Testis (tissue), 3 donors: ENCODE results near the gene LCNL1. TPM values are rescaled to one million over a fixed set of nuclear protein-coding genes. Genes with fewer than 3 reads are reported as not detected.
A peak's percentile ranks its signal among the peaks of the same experiment; 100 is the strongest.

Source experiments
- DNase-seq: peaks from one replicate; pipeline ENCODE4 v3.0.0-alpha.2; 2019
- H3K27ac ChIP-seq, 2 donors: fragments of 200-600 bp; sonication (generic); one replicate each; pipeline ENCODE4 v1.5.1; 2019
- H3K27me3 ChIP-seq: fragments of 200-600 bp; sonication (generic); one replicate; pipeline ENCODE4 v1.5.1; 2019
- H3K36me3 ChIP-seq: fragments of 200-600 bp; sonication (generic); one replicate; pipeline ENCODE4 v1.5.1; 2017; ENCODE audit warnings: low read depth; ENCODE audit errors: missing control alignments
- H3K4me1 ChIP-seq: fragments of 200-600 bp; sonication (generic); one replicate; pipeline ENCODE4 v1.5.1; 2019
- H3K4me3 ChIP-seq, 2 donors: fragments of 200-600 bp; sonication (generic); one replicate each; pipeline ENCODE4 v1.5.1; 2017 to 2019
- H3K9me3 ChIP-seq: fragments of 200-600 bp; sonication (generic); one replicate; pipeline ENCODE4 v1.5.1; 2017
- CTCF ChIP-seq, 3 experiments: fragments of 450-650 bp in 2 of 3; fragments of 200-600 bp in 1 of 3; sonication (generic) in 1 of 3; IDR thresholded peaks; one replicate each; pipeline ENCODE4 v1.5.1; 2016 to 2019; ENCODE audit warnings: antibody characterized with exemption in 3 of 3, mild to moderate bottlenecking in 2 of 3, moderate library complexity in 1 of 3
- POLR2A ChIP-seq: fragments of 450-650 bp; IDR thresholded peaks from one replicate; pipeline ENCODE4 v1.6.1; 2017; ENCODE audit warnings: antibody characterized with exemption, mild to moderate bottlenecking, moderate library complexity
- WGBS, 2 donors: methylation state at CpG; one replicate each; pipeline ENCODE4 v1.1.5; 2018; 5-methylcytosine and 5-hydroxymethylcytosine counted together
- intact Hi-C: fragments of 100-400 bp; cut with DNase I; formaldehyde crosslinking; loops from one replicate; pipeline ENCODE4 v1.15.1; 2023; ENCODE audit warnings: low total_unique reads
- polyA plus RNA-seq: library from polyadenylated mRNA; stranded (reverse); fragments of 350-450 nt; fragmentation: Illumina TruSeq; extraction: RNeasy Lipid Tissue Mini Kit (QIAGEN cat#74804); gene quantifications from one replicate; pipeline ENCODE4 v1.2.3, GENCODE V29; 2014; ENCODE audit warnings: low read depth, low replicate concordance; ENCODE audit not compliant: insufficient read depth
- total RNA-seq, 2 donors: library from RNA; depleted of rRNA; stranded (reverse); fragments of >200 nt; gene quantifications; one replicate each; pipeline ENCODE4 v1.2.3, GENCODE V29; 2016

Gene LCNL1
- total and polyA plus RNA-seq, 3 donors from 2014 or later, result 17.5 to 131 (median 59.3) TPM

GRCh38 chr9:136944212-136944518 is 38.6 kb upstream of the LCNL1 start:
- H3K27ac ChIP-seq, result peak overlapping the region; percentile 74 to 87
- intact Hi-C loops, result loop anchor here (5.0 kb wide), 1 partner anchor 137 kb away; the partner anchor contains the start of gene RABL6
- 0% methylated on average over 21 of the region's 45 CpGs; no CpG with 5 or more reads in 1 of the 2 donors for WGBS, 2 donors
- peaks cover 39% of the 10 kb centered on the region for H3K4me1 ChIP-seq
- no peaks in the 10 kb centered on the region for H3K9me3 ChIP-seq
- H3K36me3 ChIP-seq, result no peaks in the 10 kb centered on the region
- H3K27me3 ChIP-seq, result no peaks in the 10 kb centered on the region
- DNase-seq, result no peak
- peak overlapping the region; percentile 85 to 90 for H3K4me3 ChIP-seq
- no peak for TF ChIP-seq CTCF (IDR thresholded peaks at IDR 0.05)

- Histone ChIP-seq H3K4me3 (peak within 1 kb of the TSS; percentile 85 to 90), H3K9me3 (no peaks in the 10 kb centered on the region), H3K27me3 (no peaks in the 10 kb centered on the region), H3K27ac (peak within 1 kb of the TSS; percentile 74 to 87), H3K36me3 (no peaks in the 10 kb centered on the region), H3K4me1 (peaks cover 43% of the 10 kb centered on the region)
- intact Hi-C loops, result loop anchor here (5.0 kb wide), 1 partner anchor 137 kb away; the partner anchor contains the start of gene RABL6
- peak; percentile 100 for TF ChIP-seq CTCF (IDR thresholded peaks at IDR 0.05)
- TF ChIP-seq POLR2A, result no peak
- 6 to 17% methylated on average over 19 to 67 of the region's 74 CpGs for WGBS, 2 donors
- peak; percentile 94 for DNase-seq
Observed at GRCh38 chr9:136944519-136945332, 38.1 kb upstream of the LCNL1 start, which contains the start of the genes C8G and FBXW5. TSS of gene C8G (plus strand) at chr9:136945243. CDS start at chr9:136945321, 78 bp downstream. TSS of gene FBXW5 (minus strand) at chr9:136944738. CDS start at chr9:136944083, 655 bp downstream.

GRCh38 chr9:136945333-136946227 is 37.2 kb upstream of the LCNL1 start:
- no peaks in the 10 kb centered on the region for H3K36me3 ChIP-seq
- WGBS, 2 donors, result 88 to 93% methylated on average over 14 to 30 of the region's 30 CpGs
- intact Hi-C loops, result no loop called here
- H3K4me3 ChIP-seq, result no peak overlapping the region
- DNase-seq, result no peak
- peaks cover 44% of the 10 kb centered on the region for H3K4me1 ChIP-seq
- no peaks in the 10 kb centered on the region for H3K27me3 ChIP-seq
- H3K27ac ChIP-seq, result no peak overlapping the region
- TF ChIP-seq CTCF (IDR thresholded peaks at IDR 0.05), result no peak
- TF ChIP-seq POLR2A, result no peak
- no peaks in the 10 kb centered on the region for H3K9me3 ChIP-seq

DNA sequence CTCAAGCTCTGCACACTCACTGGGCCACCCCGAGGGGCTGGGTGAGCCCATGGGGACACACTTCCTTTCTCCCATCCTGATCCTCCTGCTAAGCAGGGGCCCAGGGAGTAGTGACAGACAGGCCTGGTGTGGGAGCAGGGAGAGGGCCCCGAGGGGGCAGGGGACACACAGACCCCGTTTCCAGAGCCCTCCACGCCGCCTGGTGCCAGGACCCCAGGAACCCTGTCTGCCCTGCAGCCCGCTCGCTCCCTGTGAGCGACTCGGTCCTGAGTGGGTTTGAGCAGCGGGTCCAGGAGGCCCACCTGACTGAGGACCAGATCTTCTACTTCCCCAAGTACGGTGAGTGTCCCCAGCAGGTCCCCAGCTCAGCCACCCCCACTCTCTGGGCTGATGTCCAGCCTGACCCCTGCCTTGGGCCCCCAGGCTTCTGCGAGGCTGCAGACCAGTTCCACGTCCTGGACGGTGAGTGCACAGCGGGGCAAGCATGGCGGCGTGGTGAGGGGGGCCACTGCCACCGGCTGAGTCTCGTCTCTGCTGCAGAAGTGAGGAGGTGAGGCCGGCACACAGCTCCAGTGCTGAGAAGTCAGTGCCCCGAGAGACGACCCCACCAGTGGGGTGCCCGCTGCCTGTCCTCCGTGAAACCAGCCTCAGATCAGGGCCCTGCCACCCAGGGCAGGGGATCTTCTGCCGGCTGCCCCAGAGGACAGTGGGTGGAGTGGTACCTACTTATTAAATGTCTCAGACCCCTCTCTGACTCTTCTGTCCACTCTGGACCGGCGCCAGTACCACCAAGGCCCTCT is 36.4 kb upstream of the LCNL1 start:
- no peaks in the 10 kb centered on the region for H3K27me3 ChIP-seq
- WGBS, 2 donors, result 71 to 88% methylated on average over 18 to 27 of the region's 27 CpGs
- intact Hi-C loops, result no loop called here
- TF ChIP-seq CTCF (IDR thresholded peaks at IDR 0.05), result no peak
- TF ChIP-seq POLR2A, result no peak
- H3K36me3 ChIP-seq, result no peaks in the 10 kb centered on the region
- no peaks in the 10 kb centered on the region for H3K9me3 ChIP-seq
- H3K4me1 ChIP-seq, result peaks cover 52% of the 10 kb centered on the region
- H3K27ac ChIP-seq, result peak overlapping the region in 1 of 2 donors; percentile 50
- no peak for DNase-seq
- H3K4me3 ChIP-seq, result no peak overlapping the region
